OCI-LY7 (cell line): ENCODE results near the gene ZNF74.
"Not testable (repeated sequence)": the region's sequence is repeated elsewhere in the genome, so short reads cannot be mapped to it uniquely, and the experiment has no call there.

Experiments used
- CTCF ChIP-seq: fragments of 200-600 bp; sonication (generic); conservative IDR thresholded peaks from 2 replicates; pipeline ENCODE4 v1.5.1; 2014; ENCODE audit warnings: mild to moderate bottlenecking, antibody characterized with exemption, low read length, moderate library complexity, mixed read lengths
- EZH2phosphoT487 ChIP-seq: fragments of 200-600 bp; sonication (generic); IDR thresholded peaks from 2 replicates; pipeline ENCODE4 v1.6.1; 2018; ENCODE audit warnings: low read depth, borderline replicate concordance, mild to moderate bottlenecking, mixed run types, antibody characterized with exemption, low read length, moderate library complexity, mixed read lengths

GRCh38 chr22:20392365-20392881 lies 1.5 kb upstream of the ZNF74 start:
- TF ChIP-seq CTCF, EZH2phosphoT487: not testable (repeated sequence)
